Esophagus muscularis mucosa (tissue), 4 donors: ENCODE measurements around the gene TUBGCP2. TPM values are rescaled to one million over a fixed set of nuclear protein-coding genes. Genes with fewer than 3 reads are reported as not detected.
A peak's percentile ranks its signal among the peaks of the same experiment; 100 is the strongest.

Experiments
- DNase-seq: peaks from one replicate; pipeline ENCODE4 v3.0.0-alpha.2; 2017; ENCODE audit errors: extremely low spot score
- H3K27ac ChIP-seq, 4 donors: fragments of 200-600 bp; sonication (generic); replicated peaks in 1 of 4; 1 replicate in 3 of 4; 2 replicates in 1 of 4; pipeline ENCODE4 v1.5.1; 2016 to 2019; ENCODE audit warnings: mild to moderate bottlenecking in 1 of 4
- H3K27me3 ChIP-seq, 4 donors: fragments of 200-600 bp; sonication (generic); one replicate each; pipeline versions ENCODE4 v1.5.1 to v1.6.0; 2016 to 2019
- H3K36me3 ChIP-seq, 4 donors: fragments of 200-600 bp; sonication (generic); one replicate each; pipeline ENCODE4 v1.5.1; 2016 to 2019
- H3K4me1 ChIP-seq, 4 donors: fragments of 200-600 bp; sonication (generic); one replicate each; pipeline ENCODE4 v1.5.1; 2016 to 2019
- H3K4me3 ChIP-seq, 4 donors: fragments of 200-600 bp; sonication (generic); 1 replicate in 2 of 4; 2 replicates in 2 of 4; pipeline ENCODE4 v1.5.1; 2016 to 2019; ENCODE audit warnings: mild to moderate bottlenecking in 4 of 4, moderate library complexity in 1 of 4
- H3K9me3 ChIP-seq, 4 donors: fragments of 200-600 bp; sonication (generic); 1 replicate in 3 of 4; 2 replicates in 1 of 4; pipeline ENCODE4 v1.5.1; 2016 to 2019
- EP300 ChIP-seq: sonication (generic); formaldehyde crosslinking; IDR thresholded peaks from one replicate; pipeline ENCODE4 v1.6.1; 2017; ENCODE audit warnings: antibody characterized with exemption
- POLR2A ChIP-seq: fragments of 450-650 bp; IDR thresholded peaks from one replicate; pipeline ENCODE4 v1.6.1; 2017; ENCODE audit warnings: antibody characterized with exemption, moderate library complexity, mild to moderate bottlenecking, low read depth
- POLR2AphosphoS5 ChIP-seq, 2 donors: sonication (generic); formaldehyde crosslinking; IDR thresholded peaks; one replicate each; pipeline ENCODE4 v1.6.1; 2017; ENCODE audit warnings: antibody characterized with exemption in 2 of 2
- WGBS: methylation state at CpG from one replicate; pipeline ENCODE4 v1.1.5; 2018; 5-methylcytosine and 5-hydroxymethylcytosine counted together
- intact Hi-C: fragments of 100-400 bp; cut with DNase I; formaldehyde crosslinking; loops from one replicate; pipeline ENCODE4 v1.15.1; 2023
- total RNA-seq, 4 donors: library from RNA; depleted of rRNA; stranded (reverse); fragments of >200 nt; gene quantifications; one replicate each; pipeline versions ENCODE4 v1.1.0 to v1.2.1, GENCODE V29; 2016
- TF ChIP-seq, protein P1 (sequence below), 3 experiments: fragments of 200-600 bp in 2 of 3; fragments of 450-650 bp in 1 of 3; sonication (generic) in 2 of 3; IDR thresholded peaks; one replicate each; pipeline ENCODE4 v1.5.1; 2017 to 2019; ENCODE audit warnings: antibody characterized with exemption in 3 of 3, mild to moderate bottlenecking in 2 of 3, moderate library complexity in 1 of 3

TUBGCP2 gene
- total RNA-seq, 4 donors from 2014 or later: 30.2 to 54.4 (median 39.0) TPM

DNA sequence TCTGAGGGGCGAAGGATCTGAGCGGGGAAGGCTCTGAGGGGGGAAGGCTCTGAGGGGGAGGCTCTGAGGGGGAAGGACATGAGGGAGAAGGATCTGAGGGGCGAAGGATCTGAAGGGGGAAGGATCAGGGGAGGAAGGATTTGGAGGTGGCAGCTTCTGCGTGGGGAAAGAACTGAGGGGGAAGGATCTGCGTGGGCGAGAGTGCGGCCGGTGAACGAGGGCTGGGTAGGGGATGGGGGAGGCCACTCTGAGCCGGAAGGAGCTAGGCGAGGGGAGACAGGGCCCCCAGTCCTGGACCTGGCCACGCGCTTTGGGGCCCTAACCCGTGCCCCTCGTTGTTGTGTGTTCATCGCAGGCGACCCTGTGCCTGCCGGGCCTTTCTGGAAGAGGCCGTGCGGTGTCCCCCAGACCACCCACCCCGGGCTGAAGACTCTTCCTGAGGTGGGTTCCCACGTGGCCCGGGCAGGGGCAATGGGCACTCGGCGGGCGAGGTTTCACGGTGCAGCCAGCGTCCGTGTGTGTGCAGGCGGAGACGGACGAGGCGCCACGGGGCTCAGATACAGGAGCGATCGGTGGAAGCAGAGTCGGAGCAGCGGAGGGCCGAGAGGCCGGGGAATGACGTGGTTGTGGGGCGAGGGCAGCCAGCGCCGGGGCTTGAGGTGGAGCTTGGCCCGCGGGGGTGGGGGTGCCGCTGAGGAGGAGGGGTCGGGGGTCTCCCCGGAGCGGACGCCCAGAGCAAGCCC is 26.0 kb upstream of the TUBGCP2 start:
- Histone ChIP-seq H3K27ac (no peak overlapping the region), H3K27me3 (peaks cover 11 to 82% (median 45%) of the 10 kb centered on the region in 4 donors), H3K36me3 (no peaks in the 10 kb centered on the region), H3K4me3 (peak overlapping the region; percentile 47 to 55 (median 48)), H3K9me3 (no peaks in the 10 kb centered on the region), H3K4me1 (peaks cover 26 to 33% (median 29%) of the 10 kb centered on the region in 4 donors)
- DNase-seq: no peak
- intact Hi-C loops: loop anchor here (10.0 kb wide), 1 partner anchor 160 kb away; no protein-coding TSS in a partner anchor
- TF ChIP-seq EP300: no peak
- no peak for TF ChIP-seq POLR2A
- TF ChIP-seq POLR2AphosphoS5 (IDR thresholded peaks at IDR 0.05): no peak
- TF ChIP-seq, protein P1, sequence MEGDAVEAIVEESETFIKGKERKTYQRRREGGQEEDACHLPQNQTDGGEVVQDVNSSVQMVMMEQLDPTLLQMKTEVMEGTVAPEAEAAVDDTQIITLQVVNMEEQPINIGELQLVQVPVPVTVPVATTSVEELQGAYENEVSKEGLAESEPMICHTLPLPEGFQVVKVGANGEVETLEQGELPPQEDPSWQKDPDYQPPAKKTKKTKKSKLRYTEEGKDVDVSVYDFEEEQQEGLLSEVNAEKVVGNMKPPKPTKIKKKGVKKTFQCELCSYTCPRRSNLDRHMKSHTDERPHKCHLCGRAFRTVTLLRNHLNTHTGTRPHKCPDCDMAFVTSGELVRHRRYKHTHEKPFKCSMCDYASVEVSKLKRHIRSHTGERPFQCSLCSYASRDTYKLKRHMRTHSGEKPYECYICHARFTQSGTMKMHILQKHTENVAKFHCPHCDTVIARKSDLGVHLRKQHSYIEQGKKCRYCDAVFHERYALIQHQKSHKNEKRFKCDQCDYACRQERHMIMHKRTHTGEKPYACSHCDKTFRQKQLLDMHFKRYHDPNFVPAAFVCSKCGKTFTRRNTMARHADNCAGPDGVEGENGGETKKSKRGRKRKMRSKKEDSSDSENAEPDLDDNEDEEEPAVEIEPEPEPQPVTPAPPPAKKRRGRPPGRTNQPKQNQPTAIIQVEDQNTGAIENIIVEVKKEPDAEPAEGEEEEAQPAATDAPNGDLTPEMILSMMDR (IDR thresholded peaks at IDR 0.05): no peak
- 32% methylated on average over 14 of the region's 51 CpGs for WGBS

DNA sequence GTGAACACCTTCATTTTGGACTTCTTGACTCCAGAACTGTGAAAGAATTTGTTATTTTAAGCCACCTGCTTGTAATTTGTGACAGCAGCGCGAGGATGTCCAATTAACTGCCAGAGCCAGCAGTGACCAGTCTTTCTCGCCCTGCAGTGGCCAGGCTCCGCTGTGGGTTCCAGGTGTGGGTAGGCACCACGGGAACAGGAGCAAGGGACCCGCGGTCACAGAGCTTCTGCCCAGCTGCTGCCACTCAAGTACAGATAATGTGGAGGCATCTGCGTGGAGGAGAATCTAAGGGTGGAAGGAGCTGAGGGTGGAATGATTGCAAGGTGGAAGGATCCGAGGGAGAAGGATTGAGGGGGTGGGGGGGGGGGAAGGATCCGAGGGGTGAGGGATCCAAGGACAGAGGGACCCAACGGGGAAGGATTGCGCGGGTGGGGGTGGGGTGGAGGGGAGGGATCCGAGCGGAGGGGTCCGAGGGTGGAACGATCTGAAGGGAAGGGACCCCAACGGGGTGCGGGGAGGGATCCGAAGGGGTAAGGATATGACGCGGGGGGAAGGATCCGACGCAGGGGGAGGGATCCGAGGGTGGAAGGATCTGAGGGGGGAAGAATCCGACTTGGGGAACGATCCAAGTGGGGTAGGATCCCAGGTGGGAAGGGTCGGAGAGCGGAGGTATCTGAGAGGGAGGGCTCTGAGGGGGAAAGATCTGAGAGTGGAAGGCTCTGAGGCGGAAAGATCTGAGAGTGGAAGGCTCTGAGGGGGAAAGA is 24.4 kb upstream of the TUBGCP2 start:
- Histone ChIP-seq H3K27me3 (peaks cover 11 to 82% (median 53%) of the 10 kb centered on the region in 4 donors), H3K4me1 (peaks cover 28 to 37% (median 33%) of the 10 kb centered on the region in 4 donors), H3K4me3 (no peak overlapping the region), H3K9me3 (no peaks in the 10 kb centered on the region), H3K27ac (no peak overlapping the region), H3K36me3 (no peaks in the 10 kb centered on the region)
- intact Hi-C loops: loop anchor here (10.0 kb wide), 1 partner anchor 162 kb away; no protein-coding TSS in a partner anchor
- TF ChIP-seq, protein P1 (IDR thresholded peaks at IDR 0.05): no peak
- no peak for TF ChIP-seq POLR2A
- no peak for TF ChIP-seq EP300
- no peak for TF ChIP-seq POLR2AphosphoS5 (IDR thresholded peaks at IDR 0.05)
- no peak for DNase-seq
- 78% methylated on average over 30 of the region's 30 CpGs for WGBS

DNA sequence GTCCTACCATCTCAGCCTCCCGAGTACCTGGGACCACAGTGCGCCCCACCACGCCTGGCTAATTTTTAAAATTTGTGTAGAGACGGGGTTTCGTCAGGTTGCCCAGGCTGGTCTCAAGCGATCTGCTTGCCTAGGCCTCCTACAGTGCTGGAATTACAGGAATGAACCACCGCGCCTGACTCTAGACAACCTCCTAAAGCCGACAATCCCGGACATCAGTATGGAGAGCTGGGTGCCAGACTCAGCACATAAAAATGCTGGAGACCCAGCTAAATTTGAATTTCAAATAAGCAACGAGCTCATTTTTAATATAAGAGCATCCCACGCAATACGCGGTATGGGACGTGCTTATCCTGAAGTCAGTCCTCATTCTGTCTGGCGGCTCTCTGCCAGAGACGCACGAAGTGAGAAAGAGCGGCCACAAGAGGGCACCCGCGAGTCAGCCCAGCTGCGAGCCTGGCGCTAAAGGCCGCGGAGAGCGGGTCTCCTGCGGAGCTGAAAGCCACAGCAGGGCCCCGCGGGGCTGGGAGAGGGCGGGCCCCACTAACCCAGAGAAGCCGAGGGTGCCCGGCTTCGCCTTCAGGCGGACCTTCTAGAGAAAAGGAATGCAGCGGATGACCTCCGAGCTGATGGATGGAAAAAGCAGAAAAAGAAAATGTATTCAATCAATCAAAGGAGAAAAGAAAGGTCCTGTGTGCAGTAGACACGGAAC is 21.0 kb upstream of the TUBGCP2 start:
- Histone ChIP-seq H3K27me3 (peaks cover 9 to 82% (median 54%) of the 10 kb centered on the region in 4 donors), H3K36me3 (no peaks in the 10 kb centered on the region), H3K9me3 (no peaks in the 10 kb centered on the region), H3K4me3 (peak overlapping the region; percentile 24 to 51 (median 44)), H3K27ac (no peak overlapping the region), H3K4me1 (peaks cover 21 to 35% (median 29%) of the 10 kb centered on the region in 4 donors)
- 12% methylated on average over 33 of the region's 37 CpGs for WGBS
- intact Hi-C loops: loop anchor here (5.0 to 10.0 kb wide), 3 partner anchors 43 to 193 kb away; partner anchors contain the start of gene ECHS1
- no peak for DNase-seq
- TF ChIP-seq POLR2A (no peak), POLR2AphosphoS5 (IDR thresholded peaks at IDR 0.05) (peak; percentile 37 to 58)
- TF ChIP-seq, protein P1 (IDR thresholded peaks at IDR 0.05): peak in 2 of 3 experiments; percentile 76 to 92

DNA sequence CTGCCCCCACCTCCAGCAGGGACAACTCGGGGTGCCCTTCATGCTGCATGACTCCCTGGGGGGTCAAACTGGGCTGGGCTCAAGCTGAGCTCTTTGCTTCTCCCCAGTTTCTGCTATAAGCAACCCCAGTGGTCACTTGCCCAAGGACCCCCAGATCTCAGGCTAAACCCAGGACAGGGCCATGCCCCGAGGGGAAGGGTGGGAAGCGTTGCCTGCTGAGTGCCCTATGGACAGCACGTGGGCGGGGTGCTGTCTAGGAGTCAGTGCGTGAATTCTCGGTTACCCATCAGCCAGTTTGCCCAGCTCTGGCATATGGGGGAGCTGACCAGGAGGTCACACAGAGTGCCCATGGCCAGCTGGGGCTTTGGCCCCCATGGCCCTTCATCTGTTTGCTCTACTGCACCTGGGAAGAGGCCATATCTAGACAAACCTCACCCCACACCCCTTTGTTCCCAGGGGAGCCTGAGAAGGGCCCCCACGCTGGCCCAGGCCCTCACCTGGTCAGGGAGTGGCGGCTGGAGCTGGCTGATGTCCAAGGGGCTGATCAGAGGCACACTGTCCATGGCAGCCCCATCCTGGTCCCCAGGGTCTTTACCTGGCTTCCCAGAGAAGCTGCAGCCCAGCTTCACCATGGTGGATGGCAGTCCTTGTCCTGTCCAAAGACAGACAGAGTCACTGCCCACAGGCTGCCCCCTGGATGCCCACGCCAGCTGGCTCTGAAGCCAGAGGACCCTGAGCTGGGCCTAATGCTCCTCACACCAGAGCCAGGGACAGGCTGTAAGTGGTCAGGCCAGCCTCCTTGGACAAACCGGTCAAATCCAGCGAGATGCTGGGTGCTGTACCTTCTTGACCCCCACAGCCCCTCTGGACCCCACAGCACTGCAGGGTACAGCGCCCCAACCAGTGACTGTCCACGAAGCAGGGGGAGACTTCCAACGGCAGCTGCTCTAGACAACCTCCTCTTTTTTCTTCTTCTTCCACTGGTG is 20.0 kb upstream of the TUBGCP2 start:
- no peaks in the 10 kb centered on the region for H3K9me3 ChIP-seq
- no peak for DNase-seq
- H3K27me3 ChIP-seq: peaks cover 9 to 88% (median 51%) of the 10 kb centered on the region in 4 donors
- TF ChIP-seq POLR2AphosphoS5 (IDR thresholded peaks at IDR 0.05) (no peak), POLR2A (no peak), EP300 (no peak)
- TF ChIP-seq, protein P1 (IDR thresholded peaks at IDR 0.05): no peak
- no peak overlapping the region for H3K27ac ChIP-seq
- 84% methylated on average over 10 of the region's 15 CpGs for WGBS
- peaks cover 22 to 40% (median 34%) of the 10 kb centered on the region in 4 donors for H3K4me1 ChIP-seq
- no peak overlapping the region for H3K4me3 ChIP-seq
- H3K36me3 ChIP-seq: no peaks in the 10 kb centered on the region
- intact Hi-C loops: loop anchor here (5.0 kb wide), 2 partner anchors 44 to 194 kb away; partner anchors contain the start of gene ECHS1
